Panc1 (cell line): Measurements from ENCODE around the gene TGFBI.

Experiments
- SIN3A ChIP-seq: IDR thresholded peaks from 2 replicates; pipeline ENCODE4 v1.6.1; 2012; ENCODE audit warnings: low read depth, mild to moderate bottlenecking, low read length, moderate library complexity, borderline replicate concordance; ENCODE audit not compliant: insufficient read depth
- TF ChIP-seq, protein P1 (sequence below): fragments of 450-650 bp; IDR thresholded peaks from 2 replicates; pipeline ENCODE4 v1.5.1; 2017; ENCODE audit warnings: mild to moderate bottlenecking

GRCh38 chr5:136006761-136007251, 22.0 kb upstream of the TGFBI start:
- TF ChIP-seq, protein P1, sequence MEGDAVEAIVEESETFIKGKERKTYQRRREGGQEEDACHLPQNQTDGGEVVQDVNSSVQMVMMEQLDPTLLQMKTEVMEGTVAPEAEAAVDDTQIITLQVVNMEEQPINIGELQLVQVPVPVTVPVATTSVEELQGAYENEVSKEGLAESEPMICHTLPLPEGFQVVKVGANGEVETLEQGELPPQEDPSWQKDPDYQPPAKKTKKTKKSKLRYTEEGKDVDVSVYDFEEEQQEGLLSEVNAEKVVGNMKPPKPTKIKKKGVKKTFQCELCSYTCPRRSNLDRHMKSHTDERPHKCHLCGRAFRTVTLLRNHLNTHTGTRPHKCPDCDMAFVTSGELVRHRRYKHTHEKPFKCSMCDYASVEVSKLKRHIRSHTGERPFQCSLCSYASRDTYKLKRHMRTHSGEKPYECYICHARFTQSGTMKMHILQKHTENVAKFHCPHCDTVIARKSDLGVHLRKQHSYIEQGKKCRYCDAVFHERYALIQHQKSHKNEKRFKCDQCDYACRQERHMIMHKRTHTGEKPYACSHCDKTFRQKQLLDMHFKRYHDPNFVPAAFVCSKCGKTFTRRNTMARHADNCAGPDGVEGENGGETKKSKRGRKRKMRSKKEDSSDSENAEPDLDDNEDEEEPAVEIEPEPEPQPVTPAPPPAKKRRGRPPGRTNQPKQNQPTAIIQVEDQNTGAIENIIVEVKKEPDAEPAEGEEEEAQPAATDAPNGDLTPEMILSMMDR: no peak
- TF ChIP-seq SIN3A: no peak
